Smooth muscle cell (in vitro differentiated cells): Measurements from ENCODE around the gene SETD3. TPM values are rescaled to one million over a fixed set of nuclear protein-coding genes. Genes with fewer than 3 reads are reported as not detected.

Source experiments
- DNase-seq: peaks from one replicate; lab custom pipeline; 2025; ENCODE audit not compliant: unreplicated experiment; lab: John Stamatoyannopoulos, UW
- H2AFZ ChIP-seq: fragments of 200-600 bp; sonication (generic); 2 replicates; pipeline ENCODE4 v1.6.0; 2016; ENCODE audit warnings: antibody characterized with exemption, low read depth, mild to moderate bottlenecking
- H3F3A ChIP-seq: fragments of 200-600 bp; sonication (generic); 2 replicates; pipeline ENCODE4 v1.6.0; 2017; ENCODE audit warnings: antibody characterized with exemption, low read depth
- H3K27ac ChIP-seq: fragments of 200-600 bp; sonication (generic); 2 replicates; pipeline ENCODE4 v1.5.1; 2016; ENCODE audit warnings: low read depth, mild to moderate bottlenecking
- H3K27me3 ChIP-seq: fragments of 200-600 bp; sonication (generic); 2 replicates; pipeline ENCODE4 v1.6.1; 2016; ENCODE audit warnings: low read depth, mild to moderate bottlenecking
- H3K36me3 ChIP-seq: fragments of 200-600 bp; sonication (generic); 2 replicates; pipeline ENCODE4 v1.5.1; 2016; ENCODE audit warnings: low read depth
- H3K4me1 ChIP-seq: fragments of 200-600 bp; sonication (generic); 2 replicates; pipeline ENCODE4 v1.5.1; 2016; ENCODE audit warnings: low read depth
- H3K4me2 ChIP-seq: fragments of 200-600 bp; sonication (generic); 2 replicates; pipeline ENCODE4 v1.6.0; 2016; ENCODE audit warnings: mild to moderate bottlenecking
- H3K4me3 ChIP-seq: fragments of 200-600 bp; sonication (generic); 2 replicates; pipeline ENCODE4 v1.5.1; 2016; ENCODE audit warnings: mild to moderate bottlenecking
- H3K79me2 ChIP-seq: fragments of 200-600 bp; sonication (generic); 2 replicates; pipeline ENCODE4 v1.6.0; 2016; ENCODE audit warnings: low read depth, mild to moderate bottlenecking
- H3K9ac ChIP-seq: fragments of 200-600 bp; sonication (generic); 2 replicates; pipeline ENCODE4 v1.6.0; 2016; ENCODE audit warnings: low read depth
- H3K9me3 ChIP-seq: fragments of 200-600 bp; sonication (generic); replicated peaks from 2 replicates; pipeline ENCODE4 v1.5.1; 2016; ENCODE audit warnings: low read depth
- H4K20me1 ChIP-seq: fragments of 200-600 bp; sonication (generic); 2 replicates; pipeline ENCODE4 v1.6.0; 2016; ENCODE audit warnings: low read depth
- CTCF ChIP-seq: fragments of 200-600 bp; sonication (generic); IDR thresholded peaks from 2 replicates; pipeline ENCODE4 v1.5.1; 2017; ENCODE audit warnings: borderline replicate concordance, mild to moderate bottlenecking, antibody characterized with exemption; ENCODE audit not compliant: insufficient read depth, poor library complexity, severe bottlenecking
- WGBS: methylation state at CpG from one replicate; pipeline ENCODE4 v1.1.7; 2016; ENCODE audit warnings: low lambda C conversion rate; 5-methylcytosine and 5-hydroxymethylcytosine counted together
- polyA plus RNA-seq: library from polyadenylated mRNA; unstranded; fragments of >200 nt; fragmentation: Nextera tagmentation; extraction: Ambion mirVana; gene quantifications from 2 replicates; pipeline ENCODE4 v1.2.1, GENCODE V29; 2016
- total RNA-seq: library from RNA; depleted of rRNA; stranded (reverse); fragments of >200 nt; gene quantifications from 2 replicates; pipeline ENCODE4 v1.2.3, GENCODE V29; 2014

SETD3 gene
- total and polyA plus RNA-seq, 2 experiments from 2014 or later = 49.2 to 74.9 TPM

DNA sequence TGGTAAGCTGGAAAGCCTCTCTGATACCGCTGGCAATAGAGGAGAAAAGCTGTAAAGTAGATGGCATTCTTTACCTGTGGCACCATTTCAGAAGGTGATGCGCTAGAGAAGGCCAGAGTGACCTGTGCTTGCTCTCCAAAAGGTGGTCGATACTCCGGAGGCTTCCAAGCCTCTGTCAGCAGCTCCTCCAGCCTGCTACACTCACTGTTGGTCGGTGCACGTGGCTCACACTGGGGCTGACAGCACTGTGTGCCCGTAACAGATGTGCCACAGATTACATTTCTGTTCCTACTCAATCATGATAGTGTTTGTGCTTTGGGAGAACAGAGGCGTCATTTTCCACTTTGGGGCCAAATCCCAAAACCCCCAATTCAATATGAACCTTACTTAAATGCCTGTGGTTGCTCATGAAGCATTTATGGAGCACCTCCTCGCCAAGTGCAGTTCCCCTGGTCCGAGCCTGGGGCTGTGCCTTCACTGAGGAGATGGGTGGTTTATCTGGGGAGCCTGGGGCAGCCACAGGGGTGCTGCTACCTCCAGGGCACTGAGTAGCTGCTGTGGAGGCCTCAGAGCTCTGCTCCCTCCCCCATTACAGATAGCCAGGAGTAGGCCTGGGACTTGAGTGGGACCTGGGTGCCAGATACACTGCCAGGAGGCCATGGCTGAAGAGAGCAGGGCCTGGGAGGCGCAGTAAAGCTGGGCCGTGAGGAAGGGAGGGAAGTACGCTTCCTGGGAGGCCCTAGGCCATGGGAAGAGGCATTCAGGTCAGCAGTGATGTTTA, 27.4 kb upstream of the SETD3 start:
- peaks cover 11% of the 10 kb centered on the region for H3K36me3 ChIP-seq
- TF ChIP-seq CTCF = no peak
- H3K27ac ChIP-seq = no peak overlapping the region
- no peak overlapping the region for H3K4me2 ChIP-seq
- H3K9me3 ChIP-seq = no peaks in the 10 kb centered on the region
- H3K4me1 ChIP-seq = no peaks in the 10 kb centered on the region
- H3K79me2 ChIP-seq = no peaks in the 10 kb centered on the region
- no peak for DNase-seq
- H3K9ac ChIP-seq = no peak overlapping the region
- H4K20me1 ChIP-seq = peaks cover 39% of the 10 kb centered on the region
- H3K27me3 ChIP-seq = no peaks in the 10 kb centered on the region
- 96% methylated on average over 13 of the region's 13 CpGs for WGBS
- peaks cover 8% of the 10 kb centered on the region for H3F3A ChIP-seq
- no peak overlapping the region for H2AFZ ChIP-seq
- H3K4me3 ChIP-seq = no peak overlapping the region

DNA sequence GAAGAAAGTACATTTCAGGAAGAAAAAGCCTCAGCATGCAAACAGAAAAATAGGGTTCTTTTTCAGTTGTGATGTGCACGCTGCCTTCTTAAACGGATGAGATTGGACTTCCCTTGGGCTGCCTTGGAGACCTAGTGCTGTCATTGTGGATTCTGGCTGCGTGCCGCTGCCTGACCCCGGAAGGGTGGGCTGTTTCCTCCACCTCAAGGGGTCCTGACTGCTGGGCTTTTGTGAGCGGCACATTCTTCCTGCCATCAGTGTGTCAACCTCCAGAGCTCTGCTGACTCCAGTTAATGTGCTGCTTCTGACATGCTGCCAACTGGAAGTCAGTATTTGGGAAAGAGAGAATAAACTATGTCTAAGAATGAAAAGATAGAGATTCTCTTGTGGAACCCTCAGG, 25.6 kb upstream of the SETD3 start:
- H3K9ac ChIP-seq = no peak overlapping the region
- no peaks in the 10 kb centered on the region for H3K9me3 ChIP-seq
- H3K27ac ChIP-seq = no peak overlapping the region
- H3K4me3 ChIP-seq = no peak overlapping the region
- H3F3A ChIP-seq = peaks cover 7% of the 10 kb centered on the region
- no peaks in the 10 kb centered on the region for H3K4me1 ChIP-seq
- H2AFZ ChIP-seq = no peak overlapping the region
- peaks cover 26% of the 10 kb centered on the region for H3K36me3 ChIP-seq
- DNase-seq = no peak
- WGBS = 95% methylated on average over 6 of the region's 6 CpGs
- H3K4me2 ChIP-seq = no peak overlapping the region
- no peaks in the 10 kb centered on the region for H3K27me3 ChIP-seq
- peaks cover 36% of the 10 kb centered on the region for H4K20me1 ChIP-seq
- H3K79me2 ChIP-seq = no peaks in the 10 kb centered on the region
- no peak for TF ChIP-seq CTCF

DNA sequence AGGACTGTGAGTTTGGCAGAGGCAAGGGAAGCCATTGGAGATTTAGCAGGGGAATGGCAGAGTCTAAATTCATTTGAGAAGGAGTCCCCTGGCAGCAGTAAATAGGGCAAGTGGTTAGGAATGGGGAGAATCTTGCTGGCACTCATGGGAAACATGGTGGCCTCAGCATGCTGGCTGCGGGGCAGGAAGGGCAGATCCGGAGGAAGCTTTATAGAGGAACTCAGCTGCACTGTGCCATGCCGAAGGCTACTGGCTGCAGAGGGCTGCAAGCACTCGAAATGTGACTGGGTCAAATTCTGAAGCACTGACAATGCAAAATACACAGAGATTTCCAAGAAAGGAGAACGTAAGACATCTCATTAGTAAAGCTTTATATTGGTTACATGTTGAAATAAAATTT, 24.4 kb upstream of the SETD3 start:
- Histone ChIP-seq H3K79me2 (no peaks in the 10 kb centered on the region), H3K27me3 (no peaks in the 10 kb centered on the region), H3K4me1 (no peaks in the 10 kb centered on the region), H3K4me3 (no peak overlapping the region), H3K36me3 (peaks cover 30% of the 10 kb centered on the region), H3K27ac (no peak overlapping the region), H4K20me1 (peaks cover 29% of the 10 kb centered on the region), H3K9me3 (no peaks in the 10 kb centered on the region), H3K9ac (no peak overlapping the region), H2AFZ (no peak overlapping the region), H3K4me2 (no peak overlapping the region), H3F3A (no peaks in the 10 kb centered on the region)
- no peak for DNase-seq
- 97% methylated on average over 5 of the region's 5 CpGs for WGBS
- no peak for TF ChIP-seq CTCF
